Activated CD8-positive, alpha-beta T cell treated with anti-CD3 and anti-CD28 coated beads, Interleukin-2, amount 10 ng/mL, durations not matched to agents 7 days and 5 days (primary cell): ENCODE data around the gene WAPL. TPM values are rescaled to one million over a fixed set of nuclear protein-coding genes. Genes with fewer than 3 reads are reported as not detected.
"Not testable (repeated sequence)": the region's sequence is repeated elsewhere in the genome, so short reads cannot be mapped to it uniquely, and the experiment has no call there.

Source experiments
- ATAC-seq: fragments of 150-1000 bp; cut with Tn5 transposase; one replicate; pipeline ENCODE4 v1.10.0; 2021; ENCODE audit warnings: moderate library complexity
- CTCF ChIA-PET: fragments of 350-600 bp; sonication (Branson Sonifier 250); formaldehyde crosslinking; loops from one replicate; lab custom pipeline; 2021; ENCODE audit warnings: antibody characterized with exemption; lab: Charles Lee
- POLR2A ChIA-PET: fragments of 350-600 bp; sonication (Branson Sonifier 250); formaldehyde crosslinking; loops from one replicate; lab custom pipeline; 2021; ENCODE audit warnings: antibody characterized with exemption; lab: Charles Lee
- DNase-seq: peaks from one replicate; pipeline ENCODE4 v3.0.0-alpha.2; 2020
- H3K27ac Mint-ChIP-seq: one replicate; pipeline ENCODE4 v1.8.0; 2021; ENCODE audit warnings: mild to moderate bottlenecking, mixed read lengths
- H3K27me3 Mint-ChIP-seq: one replicate; pipeline ENCODE4 v1.8.0; 2021; ENCODE audit warnings: low read depth, mixed read lengths
- H3K36me3 Mint-ChIP-seq: one replicate; pipeline ENCODE4 v1.8.0; 2021; ENCODE audit warnings: low read depth, mixed read lengths
- H3K4me1 Mint-ChIP-seq: one replicate; pipeline ENCODE4 v1.8.0; 2021; ENCODE audit warnings: low read depth, mixed read lengths
- H3K4me3 Mint-ChIP-seq: one replicate; pipeline ENCODE4 v1.8.0; 2021; ENCODE audit warnings: mild to moderate bottlenecking, mixed read lengths
- H3K9me3 Mint-ChIP-seq: one replicate; pipeline ENCODE4 v1.8.0; 2022; ENCODE audit warnings: mixed read lengths; ENCODE audit not compliant: insufficient read depth
- total RNA-seq, 2 experiments: library from RNA; stranded (reverse); gene quantifications; one replicate each; pipeline ENCODE4 v1.2.3, GENCODE V29; 2021

Gene WAPL, protein sequence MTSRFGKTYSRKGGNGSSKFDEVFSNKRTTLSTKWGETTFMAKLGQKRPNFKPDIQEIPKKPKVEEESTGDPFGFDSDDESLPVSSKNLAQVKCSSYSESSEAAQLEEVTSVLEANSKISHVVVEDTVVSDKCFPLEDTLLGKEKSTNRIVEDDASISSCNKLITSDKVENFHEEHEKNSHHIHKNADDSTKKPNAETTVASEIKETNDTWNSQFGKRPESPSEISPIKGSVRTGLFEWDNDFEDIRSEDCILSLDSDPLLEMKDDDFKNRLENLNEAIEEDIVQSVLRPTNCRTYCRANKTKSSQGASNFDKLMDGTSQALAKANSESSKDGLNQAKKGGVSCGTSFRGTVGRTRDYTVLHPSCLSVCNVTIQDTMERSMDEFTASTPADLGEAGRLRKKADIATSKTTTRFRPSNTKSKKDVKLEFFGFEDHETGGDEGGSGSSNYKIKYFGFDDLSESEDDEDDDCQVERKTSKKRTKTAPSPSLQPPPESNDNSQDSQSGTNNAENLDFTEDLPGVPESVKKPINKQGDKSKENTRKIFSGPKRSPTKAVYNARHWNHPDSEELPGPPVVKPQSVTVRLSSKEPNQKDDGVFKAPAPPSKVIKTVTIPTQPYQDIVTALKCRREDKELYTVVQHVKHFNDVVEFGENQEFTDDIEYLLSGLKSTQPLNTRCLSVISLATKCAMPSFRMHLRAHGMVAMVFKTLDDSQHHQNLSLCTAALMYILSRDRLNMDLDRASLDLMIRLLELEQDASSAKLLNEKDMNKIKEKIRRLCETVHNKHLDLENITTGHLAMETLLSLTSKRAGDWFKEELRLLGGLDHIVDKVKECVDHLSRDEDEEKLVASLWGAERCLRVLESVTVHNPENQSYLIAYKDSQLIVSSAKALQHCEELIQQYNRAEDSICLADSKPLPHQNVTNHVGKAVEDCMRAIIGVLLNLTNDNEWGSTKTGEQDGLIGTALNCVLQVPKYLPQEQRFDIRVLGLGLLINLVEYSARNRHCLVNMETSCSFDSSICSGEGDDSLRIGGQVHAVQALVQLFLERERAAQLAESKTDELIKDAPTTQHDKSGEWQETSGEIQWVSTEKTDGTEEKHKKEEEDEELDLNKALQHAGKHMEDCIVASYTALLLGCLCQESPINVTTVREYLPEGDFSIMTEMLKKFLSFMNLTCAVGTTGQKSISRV (N-terminal part only)
- 10 to 100 TPM; 49.6 to 50.7 TPM for total RNA-seq

DNA sequence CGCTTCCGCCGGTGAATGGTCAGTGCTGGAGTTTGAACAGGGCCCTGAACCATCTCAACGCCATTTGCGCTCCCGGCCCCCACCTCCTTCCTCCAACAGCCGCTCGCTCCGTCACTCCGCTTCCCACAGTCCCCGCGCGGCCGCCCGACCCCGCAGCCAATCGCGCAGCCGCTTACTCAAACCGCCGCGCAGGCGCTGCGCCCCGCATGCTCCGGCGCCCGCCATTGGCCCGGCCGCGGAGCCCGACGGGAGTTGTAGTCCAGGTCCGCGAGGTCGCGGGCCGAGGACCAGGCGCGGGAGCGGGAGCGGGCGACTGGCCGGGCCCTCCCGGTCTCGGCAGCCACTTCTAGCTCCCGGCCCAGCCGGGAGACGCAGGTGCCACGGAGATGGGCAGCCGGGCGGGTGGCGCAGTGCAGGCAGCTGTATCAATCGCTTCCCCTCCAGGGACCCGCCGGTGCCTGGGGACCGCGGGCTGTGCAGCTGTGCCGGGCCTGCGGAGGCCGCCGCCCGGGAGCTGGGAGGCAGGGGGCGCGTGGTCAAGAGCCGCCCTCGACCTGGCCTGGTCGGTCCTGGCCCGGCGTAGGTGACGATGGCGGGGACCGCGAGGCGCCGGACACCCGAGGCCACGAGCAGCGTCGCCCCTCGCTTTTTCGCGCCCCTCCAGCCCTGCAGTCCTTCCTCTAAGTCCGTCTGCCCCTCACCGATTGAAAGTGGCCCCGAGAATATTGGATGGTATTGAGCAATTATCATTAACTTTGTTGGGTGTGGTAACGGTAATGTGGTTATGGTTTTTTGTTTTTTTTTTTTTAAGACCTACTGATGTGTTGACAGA, at the start of gene WAPL:
WAPL (minus strand) TSS at position 115 of the 832 bp plus-strand sequence. CDS start 3,723 bp downstream, outside the sequence.
- ATAC-seq (peak; percentile 95), DNase-seq (peak; percentile 95)
- Mint-ChIP-seq H3K27me3 (no peaks in the 10 kb centered on the region), H3K36me3 (peaks cover 23% of the 10 kb centered on the region), H3K4me1 (peaks cover 57% of the 10 kb centered on the region), H3K9me3 (no peaks in the 10 kb centered on the region), H3K4me3 (peak within 1 kb of the TSS; percentile 96), H3K27ac (peak within 1 kb of the TSS; percentile 91)
- POLR2A ChIA-PET: interaction anchor here (0.6 to 2.4 kb wide), 4 partner anchors 13 to 129 kb away, joined by 3 to 15 read pairs (median 4); no protein-coding TSS in a partner anchor
- CTCF ChIA-PET: interaction anchor here (1.1 to 2.9 kb wide), 3 partner anchors 63 to 132 kb away, joined by 3 to 11 read pairs (median 5); no protein-coding TSS in a partner anchor

DNA sequence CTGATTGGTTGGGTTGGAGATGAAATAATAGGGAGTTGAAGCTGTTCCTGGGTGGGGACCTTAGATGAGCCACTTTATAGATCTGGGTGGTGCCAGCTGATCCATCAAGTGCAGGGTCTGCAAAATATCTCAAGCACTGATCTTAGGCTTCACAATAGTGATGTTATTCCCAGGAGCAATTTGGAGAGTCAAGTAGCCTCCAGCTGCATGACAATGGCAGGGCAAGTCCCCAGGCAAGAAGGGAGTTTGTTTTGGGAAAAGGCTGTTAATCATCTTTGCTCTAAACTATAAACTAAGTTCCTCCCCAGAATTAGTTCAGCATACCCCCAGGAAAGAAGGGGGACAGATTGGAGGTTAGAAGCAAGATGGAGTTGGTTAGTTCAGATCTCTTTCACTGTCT, 47.7 kb upstream of the WAPL start:
- POLR2A ChIA-PET: no interaction called here
- Mint-ChIP-seq H3K4me1 (no peaks in the 10 kb centered on the region), H3K9me3 (no peaks in the 10 kb centered on the region), H3K4me3 (no peak overlapping the region), H3K27ac (no peak overlapping the region), H3K36me3 (no peaks in the 10 kb centered on the region), H3K27me3 (peaks cover 5% of the 10 kb centered on the region)
- CTCF ChIA-PET: no interaction called here
- DNase-seq (no peak), ATAC-seq (no peak)

DNA sequence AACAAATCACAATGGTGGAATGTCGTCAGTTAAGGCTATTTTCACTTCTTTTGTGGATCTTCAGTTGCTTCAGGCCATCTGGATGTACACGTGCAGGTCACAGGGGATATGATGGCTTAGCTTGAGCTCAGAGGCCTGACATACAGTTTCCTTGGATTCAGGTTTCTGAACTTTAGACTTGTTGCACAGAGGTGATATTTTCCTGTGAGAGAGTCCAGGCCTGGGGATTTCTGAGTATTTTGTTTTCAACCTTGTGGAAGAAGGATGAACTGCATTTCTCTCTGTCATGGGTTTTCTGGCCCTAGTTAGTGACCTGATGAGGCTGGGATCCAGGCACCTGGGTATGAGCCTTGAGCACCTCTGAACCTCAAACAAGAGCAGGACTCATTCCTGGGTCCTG, 44.9 kb upstream of the WAPL start:
- H3K9me3 Mint-ChIP-seq, H3K27ac Mint-ChIP-seq, DNase-seq, CTCF ChIA-PET, H3K4me3 Mint-ChIP-seq, H3K36me3 Mint-ChIP-seq, H3K27me3 Mint-ChIP-seq, H3K4me1 Mint-ChIP-seq, POLR2A ChIA-PET, ATAC-seq: not testable (repeated sequence)

DNA sequence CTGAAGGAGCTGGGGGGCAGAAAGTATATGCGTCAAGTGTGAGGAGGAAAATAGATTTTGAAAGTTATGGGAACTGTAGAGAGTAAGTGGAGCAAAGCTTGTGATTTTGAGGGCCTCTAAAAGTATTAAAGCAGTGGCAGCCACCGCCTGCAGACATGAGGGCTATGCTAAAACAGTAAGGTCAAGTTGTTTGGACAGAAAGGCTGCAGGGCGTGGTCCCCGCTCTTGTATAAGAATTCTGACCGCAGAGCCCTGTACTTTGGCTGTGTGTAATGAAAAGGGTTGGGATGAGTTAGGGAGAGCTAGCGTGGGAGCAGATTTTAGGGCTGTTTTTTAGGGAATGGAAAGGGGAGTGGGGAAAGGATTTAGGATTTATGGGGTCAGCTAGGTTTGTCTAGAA, 41.7 kb upstream of the WAPL start:
- H3K9me3 Mint-ChIP-seq, H3K36me3 Mint-ChIP-seq, POLR2A ChIA-PET, ATAC-seq, CTCF ChIA-PET, DNase-seq, H3K27me3 Mint-ChIP-seq, H3K4me1 Mint-ChIP-seq, H3K27ac Mint-ChIP-seq, H3K4me3 Mint-ChIP-seq: not testable (repeated sequence)

DNA sequence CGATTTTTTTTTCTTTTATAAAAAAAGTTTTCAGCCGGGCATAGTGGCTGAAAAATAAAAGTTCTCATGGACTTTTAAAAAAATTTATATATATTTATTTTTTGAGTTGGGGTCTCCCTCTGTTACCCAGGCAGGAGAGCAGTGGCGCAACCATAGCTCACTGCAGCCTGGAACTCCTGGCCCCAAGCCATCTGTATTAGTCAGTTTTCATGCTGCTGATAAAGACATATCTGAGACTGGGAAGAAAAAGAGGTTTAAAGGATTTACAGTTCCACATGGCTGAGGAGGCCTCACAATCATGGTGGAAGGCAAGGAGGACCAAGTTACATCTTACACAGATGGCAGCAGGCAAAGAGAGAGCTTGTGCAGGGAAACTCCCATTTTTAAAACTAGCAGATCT, 37.1 kb upstream of the WAPL start:
- H3K36me3 Mint-ChIP-seq, H3K9me3 Mint-ChIP-seq, ATAC-seq, H3K4me3 Mint-ChIP-seq, H3K27ac Mint-ChIP-seq, DNase-seq, H3K27me3 Mint-ChIP-seq, POLR2A ChIA-PET, CTCF ChIA-PET, H3K4me1 Mint-ChIP-seq: not testable (repeated sequence)

DNA sequence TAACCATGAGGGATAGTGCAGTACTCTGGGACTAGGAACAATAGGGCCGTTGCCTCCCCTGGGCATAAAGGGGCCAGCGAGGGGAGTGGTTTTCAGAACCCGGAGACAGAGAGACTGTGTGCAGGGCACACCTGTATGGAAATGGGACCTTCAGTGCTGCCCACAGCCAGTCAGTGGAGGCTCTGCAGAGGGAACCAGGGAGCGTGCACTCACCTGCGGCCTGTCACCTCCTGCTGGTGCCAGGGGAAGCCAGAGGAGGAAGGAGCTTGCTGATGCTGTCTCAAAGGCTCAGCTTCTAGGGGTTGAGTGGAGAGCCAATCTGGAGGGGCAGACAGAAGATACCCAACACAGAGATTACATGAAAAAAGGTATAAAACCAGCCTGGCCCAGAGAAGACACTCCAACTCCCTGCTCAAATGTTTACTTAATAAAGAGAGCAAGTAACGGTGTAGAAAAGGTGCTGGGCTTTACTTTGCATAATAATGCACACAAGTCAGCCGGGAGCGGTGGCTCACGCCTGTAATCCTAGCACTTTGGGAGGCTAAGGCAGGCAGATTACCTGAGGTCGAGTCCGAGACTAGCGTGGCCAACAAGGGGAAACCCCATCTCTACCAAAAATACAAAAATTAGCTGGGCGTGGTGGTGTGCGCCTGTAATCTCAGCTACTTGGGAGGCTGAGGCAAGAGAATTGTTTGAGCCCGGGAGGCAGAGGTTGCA, 35.5 kb upstream of the WAPL start:
- Mint-ChIP-seq H3K4me1 (peaks cover 4% of the 10 kb centered on the region), H3K27me3 (no peaks in the 10 kb centered on the region), H3K4me3 (no peak overlapping the region), H3K36me3 (no peaks in the 10 kb centered on the region), H3K9me3 (no peaks in the 10 kb centered on the region), H3K27ac (no peak overlapping the region)
- no peak for DNase-seq
- POLR2A ChIA-PET: interaction anchor here (0.6 kb wide), 1 partner anchor 164 kb away, joined by 3 read pairs; no protein-coding TSS in a partner anchor
- no peak for ATAC-seq
- CTCF ChIA-PET: no interaction called here

DNA sequence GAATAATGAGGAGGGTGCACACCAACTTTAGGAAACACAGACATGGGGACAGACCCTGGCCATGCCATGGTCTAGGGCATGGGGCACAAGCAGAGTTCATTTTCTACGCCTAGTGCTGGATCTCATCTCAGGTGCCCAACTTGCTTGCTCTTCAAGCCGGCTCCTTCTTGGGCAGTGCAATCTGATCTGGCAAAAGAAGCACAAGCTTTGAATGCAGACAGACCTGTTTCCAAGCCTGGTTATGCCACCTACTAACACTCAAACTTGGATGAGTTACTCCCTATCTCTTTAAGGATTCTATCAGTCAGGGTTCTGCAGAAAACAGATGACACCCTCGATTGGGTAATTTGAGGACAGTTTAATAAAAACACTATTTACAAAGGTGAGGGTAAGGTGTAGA, 34.9 kb upstream of the WAPL start:
- Mint-ChIP-seq H3K4me3 (no peak overlapping the region), H3K9me3 (no peaks in the 10 kb centered on the region), H3K4me1 (peaks cover 4% of the 10 kb centered on the region), H3K27ac (no peak overlapping the region), H3K27me3 (no peaks in the 10 kb centered on the region), H3K36me3 (no peaks in the 10 kb centered on the region)
- POLR2A ChIA-PET: no interaction called here
- DNase-seq: no peak
- CTCF ChIA-PET: no interaction called here
- ATAC-seq: no peak

DNA sequence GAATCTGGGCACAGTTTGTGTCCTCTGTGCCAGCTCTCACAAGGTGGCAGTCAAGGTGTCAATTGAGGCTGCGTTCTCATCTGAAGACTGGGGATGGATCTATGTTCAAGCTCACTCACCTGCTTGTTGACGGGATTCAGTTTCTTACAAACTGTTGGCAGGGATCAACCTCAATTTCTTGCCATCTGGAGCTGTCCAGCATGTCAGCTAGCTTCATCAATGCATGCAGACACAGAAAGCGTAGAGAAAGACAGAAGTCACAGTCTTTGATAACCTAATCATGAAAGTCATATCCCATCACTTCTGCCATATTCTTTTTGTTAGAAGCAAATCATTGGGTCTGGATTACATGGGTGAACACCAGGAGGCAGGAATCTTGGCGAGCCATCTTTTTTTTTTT, 32.0 kb upstream of the WAPL start:
- peaks cover 4% of the 10 kb centered on the region for H3K4me1 Mint-ChIP-seq
- H3K27ac Mint-ChIP-seq: no peak overlapping the region
- H3K9me3 Mint-ChIP-seq: no peaks in the 10 kb centered on the region
- DNase-seq (no peak), ATAC-seq (no peak)
- H3K27me3 Mint-ChIP-seq: peaks cover 8% of the 10 kb centered on the region
- H3K36me3 Mint-ChIP-seq: no peaks in the 10 kb centered on the region
- CTCF ChIA-PET: no interaction called here
- no peak overlapping the region for H3K4me3 Mint-ChIP-seq
- POLR2A ChIA-PET: no interaction called here

DNA sequence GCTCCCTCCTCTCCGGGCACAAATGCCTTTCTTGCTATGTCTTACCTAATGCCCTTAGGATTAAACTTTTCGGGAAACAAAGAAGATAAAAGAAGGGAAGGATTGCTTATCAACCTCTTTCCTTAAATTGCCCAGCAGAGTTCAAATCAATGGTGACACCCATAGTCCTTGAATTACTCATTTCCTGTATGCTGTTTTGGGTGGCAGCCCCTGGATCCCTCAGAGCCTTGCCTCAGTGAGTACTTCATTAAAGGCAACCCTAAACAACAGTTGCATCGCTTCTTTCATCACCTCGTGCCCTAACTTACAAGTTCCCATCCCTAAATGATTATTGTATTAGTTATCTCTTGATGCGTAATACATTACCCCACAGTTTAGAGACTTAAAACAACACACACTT, 31.6 kb upstream of the WAPL start:
- CTCF ChIA-PET: no interaction called here
- POLR2A ChIA-PET: no interaction called here
- H3K36me3 Mint-ChIP-seq: no peaks in the 10 kb centered on the region
- H3K4me1 Mint-ChIP-seq: peaks cover 4% of the 10 kb centered on the region
- H3K9me3 Mint-ChIP-seq: no peaks in the 10 kb centered on the region
- DNase-seq (no peak), ATAC-seq (no peak)
- H3K27ac Mint-ChIP-seq: no peak overlapping the region
- no peak overlapping the region for H3K4me3 Mint-ChIP-seq
- peaks cover 9% of the 10 kb centered on the region for H3K27me3 Mint-ChIP-seq

DNA sequence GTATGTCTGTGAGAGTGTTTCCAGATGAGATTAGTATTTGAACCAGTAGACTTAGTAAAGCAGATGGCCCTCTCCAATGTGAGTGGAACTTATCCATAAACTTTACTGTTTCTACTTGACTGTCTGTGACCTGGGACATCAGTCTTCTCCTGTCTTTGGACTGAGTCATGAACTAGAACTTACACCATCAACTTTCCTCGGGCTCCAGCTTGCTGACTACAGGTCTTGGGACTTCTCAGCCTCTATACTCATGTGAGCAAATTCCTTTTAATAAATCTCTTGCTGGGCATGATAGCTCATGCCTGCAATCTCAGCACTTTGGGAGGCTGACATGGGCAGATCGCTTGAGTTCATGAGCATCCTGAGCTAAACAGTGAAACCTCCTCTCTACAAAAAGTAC, 25.7 kb upstream of the WAPL start:
- Mint-ChIP-seq H3K4me1 (no peaks in the 10 kb centered on the region), H3K27ac (no peak overlapping the region), H3K36me3 (no peaks in the 10 kb centered on the region), H3K9me3 (no peaks in the 10 kb centered on the region), H3K4me3 (no peak overlapping the region), H3K27me3 (peaks cover 13% of the 10 kb centered on the region)
- ChIA-PET CTCF (no interaction called here), POLR2A (no interaction called here)
- DNase-seq (no peak), ATAC-seq (no peak)
